Brain microvascular endothelial cell (primary cell): ENCODE results near the gene TNS1.

Source experiments
- DNase-seq: peaks from one replicate; pipeline ENCODE4 v3.0.0-alpha.2; 2020
- H3K27ac ChIP-seq: fragments of 250-450 bp; sonication (Bioruptor Pico); 2 replicates; pipeline ENCODE4 v1.5.1; 2020; ENCODE audit warnings: mild to moderate bottlenecking, moderate library complexity
- H3K27me3 ChIP-seq: fragments of 250-450 bp; sonication (Bioruptor Pico); replicated peaks from 2 replicates; pipeline ENCODE4 v1.5.1; 2020; ENCODE audit warnings: mild to moderate bottlenecking
- H3K36me3 ChIP-seq: fragments of 250-450 bp; sonication (Bioruptor Pico); replicated peaks from 2 replicates; pipeline ENCODE4 v1.5.1; 2020; ENCODE audit warnings: mild to moderate bottlenecking
- H3K4me3 ChIP-seq: 2 replicates; pipeline ENCODE4 v1.5.1; 2011; ENCODE audit warnings: low read depth, mild to moderate bottlenecking, control low read depth, low read length, moderate library complexity
- in situ Hi-C: cut with HindIII; loops from 2 replicates; pipeline ENCODE4 v1.10.0; 2017; ENCODE audit warnings: low sequenced_read_pairs, low pct_ligation_motif_present
- TF ChIP-seq, protein P1 (sequence below): IDR thresholded peaks from 2 replicates; pipeline ENCODE4 v1.5.1; 2011; ENCODE audit warnings: low read depth, mild to moderate bottlenecking, moderate library complexity, low read length, control low read depth, inconsistent platforms; ENCODE audit errors: missing control alignments

TNS1 gene

DNA sequence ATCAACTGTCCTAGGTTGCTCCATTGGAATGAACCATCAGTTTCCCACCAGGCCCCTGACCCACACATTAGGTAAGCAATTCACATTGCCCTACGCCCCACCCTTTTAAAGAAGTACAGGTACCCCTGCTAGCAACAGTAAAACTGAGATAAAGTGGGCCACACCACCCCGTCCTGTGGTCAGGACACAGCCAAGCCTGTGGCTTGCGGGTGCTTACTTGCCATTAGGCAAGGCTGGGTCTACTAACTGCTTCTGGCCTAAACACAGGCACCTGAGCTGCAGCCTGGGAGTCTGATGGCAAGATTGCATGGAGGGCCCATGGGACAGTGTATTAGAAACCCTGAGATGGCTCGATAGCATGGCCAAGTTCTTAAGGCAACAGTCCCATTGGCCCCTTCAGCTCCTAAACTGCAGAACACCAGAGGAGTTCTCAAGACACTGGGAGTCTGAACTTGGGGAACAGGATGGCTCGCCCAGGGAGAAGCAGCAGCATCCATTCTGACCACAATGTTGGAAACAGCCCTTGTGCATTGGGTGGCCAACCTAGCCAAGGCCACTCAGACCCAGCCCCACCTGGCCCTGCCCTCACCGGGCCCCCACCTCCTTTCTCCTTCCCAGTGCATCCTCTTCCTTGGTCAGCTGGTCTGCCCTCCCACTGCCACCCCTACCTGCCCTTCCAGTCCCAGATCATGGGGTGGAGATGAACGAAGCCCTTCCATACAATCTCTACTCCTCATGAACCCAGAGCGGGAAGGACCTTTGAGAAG lies 177.1 kb downstream of the TNS1 start:
- no peak for DNase-seq
- TF ChIP-seq, protein P1, sequence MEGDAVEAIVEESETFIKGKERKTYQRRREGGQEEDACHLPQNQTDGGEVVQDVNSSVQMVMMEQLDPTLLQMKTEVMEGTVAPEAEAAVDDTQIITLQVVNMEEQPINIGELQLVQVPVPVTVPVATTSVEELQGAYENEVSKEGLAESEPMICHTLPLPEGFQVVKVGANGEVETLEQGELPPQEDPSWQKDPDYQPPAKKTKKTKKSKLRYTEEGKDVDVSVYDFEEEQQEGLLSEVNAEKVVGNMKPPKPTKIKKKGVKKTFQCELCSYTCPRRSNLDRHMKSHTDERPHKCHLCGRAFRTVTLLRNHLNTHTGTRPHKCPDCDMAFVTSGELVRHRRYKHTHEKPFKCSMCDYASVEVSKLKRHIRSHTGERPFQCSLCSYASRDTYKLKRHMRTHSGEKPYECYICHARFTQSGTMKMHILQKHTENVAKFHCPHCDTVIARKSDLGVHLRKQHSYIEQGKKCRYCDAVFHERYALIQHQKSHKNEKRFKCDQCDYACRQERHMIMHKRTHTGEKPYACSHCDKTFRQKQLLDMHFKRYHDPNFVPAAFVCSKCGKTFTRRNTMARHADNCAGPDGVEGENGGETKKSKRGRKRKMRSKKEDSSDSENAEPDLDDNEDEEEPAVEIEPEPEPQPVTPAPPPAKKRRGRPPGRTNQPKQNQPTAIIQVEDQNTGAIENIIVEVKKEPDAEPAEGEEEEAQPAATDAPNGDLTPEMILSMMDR: no peak
- H3K4me3 ChIP-seq: no peak overlapping the region
- H3K36me3 ChIP-seq: peaks cover 2% of the 10 kb centered on the region
- no peak overlapping the region for H3K27ac ChIP-seq
- in situ Hi-C loops: no loop called here
- no peaks in the 10 kb centered on the region for H3K27me3 ChIP-seq

DNA sequence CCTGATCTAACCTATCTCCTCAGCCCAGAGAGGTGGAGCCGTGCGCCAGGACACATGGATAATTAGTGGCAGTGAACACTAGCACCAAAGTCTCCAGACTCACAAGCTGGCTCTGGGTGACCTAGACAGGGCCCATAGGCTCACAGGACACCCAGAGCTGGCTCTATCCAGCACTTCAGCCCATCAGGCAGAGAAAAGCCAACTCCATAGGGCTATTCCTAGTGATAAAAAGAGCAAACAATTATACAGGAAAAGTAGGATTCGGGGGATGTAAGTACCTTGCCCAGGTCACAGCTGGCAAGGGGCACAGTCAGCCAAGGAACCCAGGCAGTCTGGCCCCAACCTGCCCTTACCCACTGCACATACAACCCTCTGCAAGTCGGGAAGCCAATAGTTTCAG lies 178.6 kb downstream of the TNS1 start:
- Histone ChIP-seq H3K36me3 (peaks cover 2% of the 10 kb centered on the region), H3K4me3 (no peak overlapping the region)
- in situ Hi-C loops: no loop called here

DNA sequence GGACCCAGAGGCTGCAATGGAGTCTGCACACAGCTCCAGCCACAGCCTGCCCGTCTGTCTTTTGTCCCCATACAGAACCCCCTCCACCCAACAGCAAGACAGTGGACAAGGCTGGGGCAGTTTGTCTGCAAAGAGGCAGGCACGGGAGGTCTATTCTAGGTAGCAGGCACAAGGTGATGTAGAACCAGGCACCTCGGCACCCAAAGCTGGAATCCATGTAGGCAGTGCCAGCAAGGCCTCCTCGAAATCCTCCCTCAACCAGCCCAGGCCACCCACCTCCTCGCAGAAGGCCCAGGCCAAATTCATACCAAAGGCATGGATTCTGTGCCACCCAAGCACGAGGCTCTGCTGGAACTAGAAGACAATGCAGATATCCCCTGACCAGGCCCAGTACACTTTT lies 179.2 kb downstream of the TNS1 start:
- H3K27ac ChIP-seq: no peak overlapping the region
- H3K36me3 ChIP-seq: peaks cover 2% of the 10 kb centered on the region
- no peaks in the 10 kb centered on the region for H3K27me3 ChIP-seq
- in situ Hi-C loops: no loop called here
- DNase-seq: no peak
- no peak overlapping the region for H3K4me3 ChIP-seq
- TF ChIP-seq, protein P1: no peak

More for the DNA sequence above, 178.6 kb downstream of the TNS1 start:
- Histone ChIP-seq H3K27ac (no peak overlapping the region), H3K27me3 (no peaks in the 10 kb centered on the region)
- DNase-seq: no peak
- TF ChIP-seq, protein P1: no peak

DNA sequence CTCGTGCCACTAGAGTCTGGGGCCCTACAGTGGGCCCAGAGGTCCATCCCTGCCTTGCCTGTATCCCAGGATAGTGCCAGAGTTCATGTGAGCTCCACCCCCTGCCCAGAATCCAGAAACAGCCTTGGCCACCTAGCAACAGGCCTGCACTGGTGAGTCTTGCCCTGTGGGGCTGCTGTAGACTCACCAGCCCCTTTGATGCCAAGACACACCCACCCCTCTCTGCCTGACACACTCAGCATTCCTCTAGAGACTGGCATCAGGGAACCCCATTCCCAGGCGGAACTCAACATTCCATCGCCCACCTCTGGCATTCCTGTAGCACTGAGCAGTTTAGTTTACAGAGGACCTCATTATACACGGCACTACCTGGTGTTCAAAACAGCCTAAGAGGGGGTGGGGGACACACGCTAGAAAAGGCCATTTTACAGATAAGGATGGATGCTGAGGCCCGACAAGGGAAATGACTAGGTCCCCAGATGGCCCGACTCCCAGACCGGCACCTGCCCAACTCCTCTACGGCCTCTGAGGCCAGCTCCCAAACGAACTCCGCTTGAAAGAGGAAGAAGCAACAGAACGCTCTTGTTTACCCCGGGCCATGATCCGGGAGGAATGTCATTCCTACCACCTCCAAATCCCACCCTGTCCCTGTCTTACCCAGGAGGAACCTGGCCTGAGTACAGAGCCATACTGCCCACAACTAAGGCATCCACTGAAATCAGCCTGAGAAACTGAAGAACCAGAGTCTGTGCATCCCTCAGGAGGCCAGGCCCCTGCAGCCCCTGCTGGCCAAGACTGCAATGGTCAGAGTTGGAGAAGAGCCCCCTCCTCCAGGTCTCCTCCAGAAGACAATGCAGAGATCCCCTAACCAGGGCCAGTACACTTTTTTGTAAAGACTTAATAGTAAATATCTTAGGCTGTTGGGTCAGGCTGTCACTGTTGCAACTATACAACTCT lies 180.2 kb downstream of the TNS1 start:
- in situ Hi-C loops: no loop called here
- no peaks in the 10 kb centered on the region for H3K27me3 ChIP-seq
- no peak for DNase-seq

DNA sequence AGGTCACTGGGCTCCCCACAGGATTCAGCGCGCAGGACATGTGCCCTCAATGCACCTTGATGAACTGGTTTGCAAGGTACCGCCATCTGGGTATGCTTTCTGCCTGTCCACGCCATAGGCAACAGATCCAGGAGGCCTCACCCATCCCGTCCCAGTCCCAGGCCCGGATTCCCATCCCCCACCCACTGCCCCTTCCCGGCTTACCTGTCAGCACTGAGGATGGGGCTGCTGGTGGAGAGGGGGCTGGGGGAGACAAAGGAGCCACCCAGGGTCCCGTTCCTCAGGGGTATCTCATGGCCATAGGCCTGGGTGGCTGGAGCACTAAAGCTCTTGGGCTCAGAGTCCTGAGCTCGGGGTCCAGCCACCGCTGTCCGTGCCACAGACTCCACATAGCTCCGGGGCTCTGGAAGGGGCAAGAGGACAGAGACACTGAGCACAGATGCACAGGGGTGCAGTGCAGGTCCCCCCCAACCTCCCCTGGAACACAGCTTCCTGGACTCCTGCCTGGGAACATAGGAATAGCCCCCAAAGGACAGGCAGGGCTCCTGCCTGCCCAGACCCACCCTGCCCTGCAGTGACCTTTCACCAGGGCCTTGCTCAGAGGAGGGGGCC lies 181.2 kb downstream of the TNS1 start:
- Histone ChIP-seq H3K27me3 (no peaks in the 10 kb centered on the region), H3K36me3 (peaks cover 18% of the 10 kb centered on the region), H3K27ac (no peak overlapping the region), H3K4me3 (no peak overlapping the region)
- TF ChIP-seq, protein P1: no peak
- in situ Hi-C loops: no loop called here
- no peak for DNase-seq

More for the DNA sequence above, 180.2 kb downstream of the TNS1 start:
- Histone ChIP-seq H3K27ac (no peak overlapping the region), H3K4me3 (no peak overlapping the region), H3K36me3 (peaks cover 9% of the 10 kb centered on the region)
- TF ChIP-seq, protein P1: peak; percentile 45
